Activated naive CD8-positive, alpha-beta T cell treated with anti-CD3 and anti-CD28 coated beads, Interleukin-2, amount 50 U/mL, for 16 hours (primary cell): ENCODE results near the gene SUN5.

Experiments used
- DNase-seq: peaks from one replicate; pipeline ENCODE4 v3.0.0-alpha.2; 2020; ENCODE audit warnings: low read depth, low spot score

The SUN5 gene

GRCh38 chr20:33026779-33027759, 22.8 kb upstream of the SUN5 start:
- DNase-seq, result no peak

- DNase-seq, result no peak
Observed at GRCh38 chr20:33026072-33026778, 22.0 kb upstream of the SUN5 start.

GRCh38 chr20:33025318-33025876, 21.2 kb upstream of the SUN5 start:
- DNase-seq, result no peak

- no peak for DNase-seq
Observed at GRCh38 chr20:33024609-33025317, 20.5 kb upstream of the SUN5 start.

GRCh38 chr20:33024243-33024560, 20.0 kb upstream of the SUN5 start:
- DNase-seq, result no peak

GRCh38 chr20:33023439-33024242, 19.4 kb upstream of the SUN5 start:
- DNase-seq, result no peak

GRCh38 chr20:33022694-33023438, 18.6 kb upstream of the SUN5 start:
- no peak for DNase-seq

- no peak for DNase-seq
Observed at GRCh38 chr20:33022289-33022688, 18.1 kb upstream of the SUN5 start.

- DNase-seq, result no peak
Observed at GRCh38 chr20:33021879-33022278, 17.6 kb upstream of the SUN5 start.

- no peak for DNase-seq
Observed at GRCh38 chr20:33020278-33021161, 16.3 kb upstream of the SUN5 start.

- no peak for DNase-seq
Observed at GRCh38 chr20:33019465-33020277, 15.4 kb upstream of the SUN5 start.

GRCh38 chr20:33018169-33018931, 14.1 kb upstream of the SUN5 start:
- DNase-seq, result no peak

GRCh38 chr20:33017542-33017941, 13.3 kb upstream of the SUN5 start:
- no peak for DNase-seq

GRCh38 chr20:33016581-33017109, 12.4 kb upstream of the SUN5 start:
- no peak for DNase-seq

GRCh38 chr20:33015700-33016580, 11.7 kb upstream of the SUN5 start:
- DNase-seq, result no peak

GRCh38 chr20:33015114-33015484, 10.9 kb upstream of the SUN5 start:
- no peak for DNase-seq
